CD14-positive monocyte (primary cell): ENCODE results near the gene CEP112. TPM values are rescaled to one million over a fixed set of nuclear protein-coding genes. Genes with fewer than 3 reads are reported as not detected.

Experiments
- DNase-seq, 3 donors: peaks; one replicate each; pipeline ENCODE4 v3.0.0-alpha.2; 2011 to 2022
- H2AFZ ChIP-seq: 2 replicates; pipeline ENCODE4 v1.6.0; 2012; ENCODE audit warnings: mild to moderate bottlenecking, low read depth, low read length, inconsistent platforms; ENCODE audit not compliant: insufficient read depth, poor library complexity, severe bottlenecking
- H3K27ac ChIP-seq, 2 donors: 1 replicate in 1 of 2; 2 replicates in 1 of 2; pipeline ENCODE4 v1.5.1; 2012 to 2013; ENCODE audit warnings: low read length in 2 of 2, control low read depth in 1 of 2, inconsistent platforms in 1 of 2, low read depth in 1 of 2, mild to moderate bottlenecking in 1 of 2
- H3K27me3 ChIP-seq, 2 donors: one replicate each; pipeline versions ENCODE4 v1.6.0 to v1.6.1; 2011 to 2013; ENCODE audit warnings: low read length in 2 of 2; ENCODE audit not compliant: control insufficient read depth in 2 of 2, insufficient read depth in 2 of 2
- H3K36me3 ChIP-seq, 2 donors: replicated peaks in 1 of 2; 1 replicate in 1 of 2; 2 replicates in 1 of 2; pipeline versions ENCODE4 v1.5.1 to v1.6.1; 2012 to 2013; ENCODE audit warnings: low read length in 2 of 2, control low read depth in 1 of 2, inconsistent platforms in 1 of 2, mild to moderate bottlenecking in 1 of 2; ENCODE audit not compliant: insufficient read depth in 2 of 2, control insufficient read depth in 1 of 2
- H3K4me1 ChIP-seq, 2 donors: 1 replicate in 1 of 2; 2 replicates in 1 of 2; pipeline versions ENCODE4 v1.5.1 to v1.6.1; 2012 to 2013; ENCODE audit warnings: low read length in 2 of 2, control low read depth in 1 of 2, inconsistent platforms in 1 of 2, mild to moderate bottlenecking in 1 of 2, moderate library complexity in 1 of 2; ENCODE audit not compliant: insufficient read depth in 2 of 2, control insufficient read depth in 1 of 2
- H3K4me2 ChIP-seq: replicated peaks from 2 replicates; pipeline ENCODE3; 2012; ENCODE audit warnings: low read length, moderate library complexity, mild to moderate bottlenecking; ENCODE audit not compliant: poor library complexity, severe bottlenecking; ENCODE audit errors: extremely low read depth
- H3K4me3 ChIP-seq, 3 experiments: fragments of 200-600 bp in 1 of 3; sonication (generic) in 1 of 3; replicated peaks in 1 of 3; 1 replicate in 2 of 3; 2 replicates in 1 of 3; pipeline ENCODE4 v1.5.1; 2011 to 2013; ENCODE audit warnings: low read length in 3 of 3, mild to moderate bottlenecking in 3 of 3, control low read depth in 2 of 3, low read depth in 2 of 3, inconsistent platforms in 1 of 3, moderate library complexity in 1 of 3
- H3K79me2 ChIP-seq: 2 replicates; pipeline ENCODE4 v1.6.0; 2012; ENCODE audit warnings: mild to moderate bottlenecking, control low read depth, inconsistent platforms, low read length, moderate library complexity; ENCODE audit not compliant: insufficient read depth
- H3K9ac ChIP-seq: 2 replicates; pipeline ENCODE4 v1.6.0; 2017; ENCODE audit warnings: low read length, mild to moderate bottlenecking; ENCODE audit not compliant: insufficient read depth, poor library complexity, severe bottlenecking
- H3K9me3 ChIP-seq, 2 donors: replicated peaks in 1 of 2; 1 replicate in 1 of 2; 2 replicates in 1 of 2; pipeline versions ENCODE4 v1.5.1 to v1.6.1; 2012 to 2013; ENCODE audit warnings: low read length in 2 of 2, control low read depth in 1 of 2; ENCODE audit not compliant: control insufficient read depth in 1 of 2, insufficient read depth in 1 of 2
- H4K20me1 ChIP-seq: 2 replicates; pipeline ENCODE4 v1.6.0; 2012; ENCODE audit warnings: mild to moderate bottlenecking, low read length, control low read depth, moderate library complexity; ENCODE audit not compliant: insufficient read depth
- H3K27ac Mint-ChIP-seq, 7 donors: one replicate each; pipeline ENCODE4 v1.8.0; 2020; ENCODE audit warnings: mild to moderate bottlenecking in 7 of 7, mixed read lengths in 7 of 7, moderate library complexity in 6 of 7, inconsistent platforms in 2 of 7
- H3K27me3 Mint-ChIP-seq, 3 donors: one replicate each; pipeline ENCODE4 v1.8.0; 2021 to 2022; ENCODE audit warnings: low read depth in 3 of 3, mild to moderate bottlenecking in 3 of 3, mixed read lengths in 3 of 3, moderate library complexity in 3 of 3, inconsistent platforms in 1 of 3
- H3K36me3 Mint-ChIP-seq, 2 donors: one replicate each; pipeline ENCODE4 v1.8.0; 2020; ENCODE audit warnings: mixed read lengths in 2 of 2, inconsistent platforms in 1 of 2, mild to moderate bottlenecking in 1 of 2
- H3K4me1 Mint-ChIP-seq: one replicate; pipeline ENCODE4 v1.8.0; 2020; ENCODE audit warnings: mild to moderate bottlenecking, mixed read lengths
- H3K4me3 Mint-ChIP-seq, 2 donors: one replicate each; pipeline ENCODE4 v1.8.0; 2020; ENCODE audit warnings: mild to moderate bottlenecking in 2 of 2, mixed read lengths in 2 of 2, moderate library complexity in 1 of 2
- H3K9me3 Mint-ChIP-seq, 7 donors: one replicate each; pipeline ENCODE4 v1.8.0; 2020 to 2022; ENCODE audit warnings: mixed read lengths in 7 of 7, mild to moderate bottlenecking in 6 of 7, moderate library complexity in 6 of 7, inconsistent platforms in 2 of 7
- CTCF ChIP-seq: fragments of 200-600 bp; IDR thresholded peaks from one replicate; pipeline ENCODE4 v1.8.0; 2022; ENCODE audit warnings: antibody characterized with exemption, mild to moderate bottlenecking
- WGBS: methylation state at CpG from one replicate; pipeline ENCODE4 v1.1.5; 2013; ENCODE audit warnings: missing lambda C conversion rate; ENCODE audit not compliant: insufficient coverage; 5-methylcytosine and 5-hydroxymethylcytosine counted together
- intact Hi-C, 2 donors: fragments of 100-400 bp; cut with micrococcal nuclease; formaldehyde crosslinking; loops; one replicate each; pipeline versions ENCODE4 v1.15.0 to v1.15.1; 2023
- polyA plus RNA-seq, 3 donors: library from polyadenylated mRNA; depleted of rRNA in 1 of 3; unstranded in 2 of 3; stranded (reverse) in 1 of 3; fragments of 300-500 nt in 2 of 3; fragments of >200 nt in 1 of 3; fragmentation: Illumina TruSeq in 2 of 3; gene quantifications; 1 replicate in 2 of 3; 2 replicates in 1 of 3; pipeline ENCODE4 v1.2.3, GENCODE V29; 2012 to 2021

The CEP112 gene
- polyA plus RNA-seq, 3 donors, result 0.10 TPM; not detected in 2

- Histone ChIP-seq H3K9me3 (no peaks in the 10 kb centered on the region), H3K27ac (no peak overlapping the region), H3K4me1 (no peaks in the 10 kb centered on the region), H4K20me1 (no peaks in the 10 kb centered on the region), H3K4me3 (no peak overlapping the region), H3K4me2 (no peak overlapping the region), H3K9ac (no peak overlapping the region), H3K79me2 (no peaks in the 10 kb centered on the region), H2AFZ (no peak overlapping the region), H3K27me3 (no peaks in the 10 kb centered on the region), H3K36me3 (no peaks in the 10 kb centered on the region)
- Mint-ChIP-seq H3K27me3 (peaks cover 0 to 9% (median 2%) of the 10 kb centered on the region in 3 donors), H3K4me1 (no peaks in the 10 kb centered on the region), H3K4me3 (no peak overlapping the region), H3K9me3 (peaks cover 3 to 10% (median 6%) of the 10 kb centered on the region in 7 donors), H3K27ac (no peak overlapping the region), H3K36me3 (no peaks in the 10 kb centered on the region)
- no peak for DNase-seq
- TF ChIP-seq CTCF, result no peak
- intact Hi-C loops, result no loop called here
- no CpG with 5 or more reads among the region's 2 CpGs for WGBS
Measured at GRCh38 chr17:66152756-66153155, 39.2 kb downstream of the CEP112 start.

- H3K36me3 ChIP-seq, result no peaks in the 10 kb centered on the region
- Mint-ChIP-seq H3K9me3 (peaks cover 0 to 6% (median 2%) of the 10 kb centered on the region in 7 donors), H3K27me3 (peaks cover 0 to 7% (median 2%) of the 10 kb centered on the region in 3 donors), H3K4me1 (no peaks in the 10 kb centered on the region), H3K4me3 (no peak overlapping the region), H3K27ac (no peak overlapping the region), H3K36me3 (no peaks in the 10 kb centered on the region)
- H3K4me1 ChIP-seq, result no peaks in the 10 kb centered on the region
- no peaks in the 10 kb centered on the region for H3K9me3 ChIP-seq
- H3K27me3 ChIP-seq, result no peaks in the 10 kb centered on the region
- no peak overlapping the region for H3K9ac ChIP-seq
- no peak overlapping the region for H2AFZ ChIP-seq
- no peak for DNase-seq
- TF ChIP-seq CTCF, result no peak
- no peak overlapping the region for H3K27ac ChIP-seq
- no peak overlapping the region for H3K4me2 ChIP-seq
- H3K79me2 ChIP-seq, result no peaks in the 10 kb centered on the region
- no peak overlapping the region for H3K4me3 ChIP-seq
- H4K20me1 ChIP-seq, result no peaks in the 10 kb centered on the region
- intact Hi-C loops, result no loop called here
Measured at GRCh38 chr17:66150708-66151107, 41.2 kb downstream of the CEP112 start.
